Kasumi-1 (cell line): ENCODE measurements around the gene PRRT1B.
"Not testable (repeated sequence)": the region's sequence is repeated elsewhere in the genome, so short reads cannot be mapped to it uniquely, and the experiment has no call there.

Source experiments
- DNase-seq, 2 experiments: peaks; one replicate each; lab custom pipeline; 2025; lab: John Stamatoyannopoulos, UW

The PRRT1B gene

GRCh38 chr9:131545003-131545785, at the start of gene PRRT1B:
TSS of gene PRRT1B (plus strand) at chr9:131545523. CDS start at chr9:131545616, 93 bp downstream.
- DNase-seq, result no peak

- DNase-seq, result no peak
These were observed 49.5 kb upstream of the PRRT1B start for GRCh38 chr9:131495785-131496184.

GRCh38 chr9:131496844-131497405, 48.4 kb upstream of the PRRT1B start:
- no peak for DNase-seq

GRCh38 chr9:131499254-131499767, 46.0 kb upstream of the PRRT1B start:
- no peak for DNase-seq

DNA sequence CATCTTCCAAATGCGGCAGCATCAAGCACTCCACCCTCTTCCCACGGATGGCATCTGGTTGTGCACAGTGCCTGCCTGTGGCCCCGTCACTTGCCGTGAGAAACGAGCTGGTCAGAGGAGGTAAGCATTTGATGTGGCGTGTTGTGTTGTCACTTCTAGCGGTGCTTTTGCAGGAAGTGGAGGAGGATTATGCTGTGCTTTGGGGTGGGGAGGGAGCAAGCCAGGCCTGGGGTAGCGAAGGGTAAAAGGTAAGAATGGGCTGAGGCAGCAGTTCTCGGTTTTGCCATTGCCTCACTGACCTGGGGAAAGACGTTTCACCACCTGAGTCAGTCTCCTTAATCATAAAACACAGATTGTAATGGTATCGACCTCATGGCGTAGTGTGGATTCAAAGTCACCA, 44.9 kb upstream of the PRRT1B start:
- no peak for DNase-seq

DNA sequence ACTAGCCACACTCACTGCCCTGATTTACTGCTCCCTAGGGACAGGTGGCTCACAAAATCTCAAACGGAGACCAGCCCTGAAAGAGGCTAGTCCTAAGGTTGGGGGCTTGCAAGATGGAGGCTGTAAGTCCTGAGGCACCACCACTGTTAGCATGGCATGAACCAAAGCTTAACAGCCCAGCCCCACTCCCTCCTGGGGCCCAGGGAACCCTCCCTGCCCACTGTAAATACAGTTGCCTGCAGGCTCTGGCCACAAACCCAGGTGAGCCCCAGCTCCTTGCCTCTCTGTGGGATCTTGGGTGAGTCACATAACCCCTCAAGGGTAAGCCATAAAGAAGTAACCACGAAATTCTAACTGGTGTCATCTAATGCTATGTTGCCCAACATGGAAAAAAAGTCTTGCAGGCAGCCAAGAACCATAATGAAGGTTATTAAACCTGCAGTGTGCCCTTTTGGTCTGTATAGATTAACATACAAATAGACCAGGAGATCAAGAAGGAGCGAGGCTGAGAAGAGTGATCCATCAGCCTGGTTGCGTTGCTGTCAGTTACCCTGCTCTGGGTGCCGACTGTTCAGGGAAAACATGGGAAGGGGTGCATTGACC, 44.3 kb upstream of the PRRT1B start:
- peak; percentile 4 to 25 for DNase-seq

GRCh38 chr9:131502781-131503625, 42.3 kb upstream of the PRRT1B start, which contains the start of gene POMT1:
TSS of gene POMT1 (plus strand) at chr9:131502918. CDS start at chr9:131504219, 1,301 bp downstream.
- peak; percentile 60 to 77 for DNase-seq

DNA sequence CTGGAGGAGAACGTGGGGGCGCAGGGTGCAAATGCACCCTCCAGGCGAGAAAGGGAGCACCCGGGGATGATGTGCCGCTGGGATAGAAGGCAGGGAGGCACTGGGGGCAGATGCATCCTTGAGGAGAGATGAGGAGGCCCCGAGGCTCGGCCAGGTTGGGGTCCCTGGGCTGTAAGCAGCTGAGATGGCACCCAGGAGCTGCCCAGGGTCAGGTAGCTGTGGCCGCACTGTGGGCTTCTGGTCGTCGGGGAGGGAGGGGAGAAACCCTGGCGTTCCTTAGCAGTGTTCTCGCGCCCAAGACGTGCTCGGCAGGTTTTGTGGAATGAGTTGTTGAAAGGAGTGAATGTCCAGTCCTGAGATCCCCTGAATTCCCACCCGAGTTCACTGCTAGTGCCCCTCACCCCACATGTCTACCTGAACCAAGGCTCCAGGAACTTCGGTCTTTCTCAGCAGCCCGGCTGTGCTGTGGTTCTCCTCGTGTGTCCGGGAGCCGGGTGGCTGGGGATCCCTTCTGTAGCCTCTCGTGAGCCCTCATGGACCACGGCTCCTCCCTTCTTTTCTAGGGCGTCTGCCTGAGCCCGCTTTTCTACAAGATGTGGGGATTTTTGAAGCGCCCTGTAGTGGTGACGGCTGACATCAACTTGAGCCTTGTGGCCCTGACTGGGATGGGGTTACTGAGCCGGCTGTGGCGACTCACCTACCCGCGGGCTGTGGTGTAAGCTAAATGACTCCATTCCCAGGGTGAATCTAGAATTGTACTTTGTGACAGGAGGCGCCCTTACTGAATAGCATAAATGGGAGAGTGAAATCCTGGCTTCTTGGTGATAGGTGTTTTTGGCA, 41.5 kb upstream of the PRRT1B start:
- peak; percentile 46 to 47 for DNase-seq

GRCh38 chr9:131505012-131505411, 40.3 kb upstream of the PRRT1B start:
- no peak for DNase-seq

- no peak for DNase-seq
These were observed 33.9 kb upstream of the PRRT1B start for GRCh38 chr9:131511416-131511815.

DNA sequence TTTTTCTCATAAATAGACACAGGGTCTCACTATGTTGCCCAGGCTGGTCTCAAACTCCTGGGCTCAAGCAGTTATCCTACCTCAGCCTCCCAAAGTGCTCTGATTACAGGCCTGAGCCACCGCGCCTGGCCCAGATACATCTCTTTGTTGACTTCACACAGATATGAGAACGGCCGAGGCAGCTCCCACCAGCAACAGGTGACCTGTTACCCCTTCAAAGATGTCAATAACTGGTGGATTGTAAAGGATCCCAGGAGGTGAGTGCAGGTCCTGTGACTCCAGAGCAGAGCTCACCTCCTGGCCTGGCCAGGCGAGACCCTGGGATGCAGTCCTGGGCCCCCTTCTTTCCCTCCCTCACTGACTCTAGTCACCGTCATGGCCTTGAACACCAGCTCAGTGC, 33.4 kb upstream of the PRRT1B start:
- no peak for DNase-seq

- DNase-seq, result no peak
These were observed 32.1 kb upstream of the PRRT1B start for GRCh38 chr9:131513177-131513576.

DNA sequence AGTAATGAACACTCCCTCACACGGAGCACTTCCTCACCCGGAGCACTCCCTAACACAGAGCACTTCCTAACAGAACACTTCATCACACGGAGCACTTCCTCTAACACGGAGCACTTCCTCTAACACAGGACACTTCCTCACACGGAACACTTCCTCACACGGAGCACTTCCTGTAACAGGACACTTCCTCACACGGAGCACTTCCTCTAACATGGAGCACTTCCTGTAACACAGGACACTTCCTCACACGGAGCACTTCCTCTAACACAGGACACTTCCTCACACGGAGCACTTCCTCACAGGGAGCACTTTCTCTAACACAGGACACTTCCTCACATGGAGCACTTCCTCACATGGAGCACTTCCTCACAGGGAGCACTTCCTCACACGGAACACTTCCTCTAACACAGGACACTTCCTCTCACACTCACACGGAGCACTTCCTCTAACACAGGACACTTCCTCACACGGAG, 29.7 kb upstream of the PRRT1B start:
- not testable (repeated sequence) for DNase-seq

GRCh38 chr9:131516100-131516499, 29.2 kb upstream of the PRRT1B start:
- no peak for DNase-seq

DNA sequence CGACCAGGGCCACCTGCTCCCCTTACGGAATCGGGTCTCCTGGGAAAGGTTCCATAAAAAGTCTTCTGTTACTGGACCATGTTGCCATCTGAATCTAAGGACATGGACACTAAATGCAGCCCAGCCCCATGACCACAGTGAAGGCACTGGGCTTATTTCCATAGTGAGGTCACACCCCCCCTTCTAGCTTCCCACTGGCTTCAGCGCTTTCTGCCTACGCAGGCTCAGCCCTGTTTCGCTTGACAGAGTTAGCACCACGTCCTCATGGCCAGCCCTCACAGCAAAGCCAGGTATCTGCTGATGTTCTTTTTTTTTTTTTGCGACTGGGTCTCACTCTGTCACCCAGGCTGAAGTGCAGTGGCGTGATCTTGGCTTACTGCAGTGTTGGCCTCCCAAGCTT, 28.4 kb upstream of the PRRT1B start:
- no peak for DNase-seq

DNA sequence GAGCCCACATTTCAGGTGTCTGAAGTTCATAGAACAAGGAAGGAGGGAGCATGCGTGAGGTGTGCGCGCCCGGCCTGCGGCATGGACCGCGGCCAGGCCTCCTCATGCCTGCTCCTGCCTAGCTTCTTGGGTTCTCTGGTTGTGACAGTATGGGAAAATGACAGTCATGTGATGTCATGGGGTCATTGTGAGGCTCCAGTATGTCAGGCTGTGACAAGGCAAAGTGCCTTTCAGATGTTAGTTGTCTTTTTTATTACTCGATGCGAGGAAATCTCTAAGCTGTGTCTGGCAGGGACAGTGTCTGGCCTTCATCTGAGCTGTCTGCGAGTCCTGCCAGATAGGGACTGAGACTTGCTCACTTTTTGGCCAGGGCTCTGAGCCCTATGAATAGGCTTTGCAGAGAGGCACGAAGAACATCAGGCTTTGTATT, 27.5 kb upstream of the PRRT1B start:
- DNase-seq, result no peak

DNA sequence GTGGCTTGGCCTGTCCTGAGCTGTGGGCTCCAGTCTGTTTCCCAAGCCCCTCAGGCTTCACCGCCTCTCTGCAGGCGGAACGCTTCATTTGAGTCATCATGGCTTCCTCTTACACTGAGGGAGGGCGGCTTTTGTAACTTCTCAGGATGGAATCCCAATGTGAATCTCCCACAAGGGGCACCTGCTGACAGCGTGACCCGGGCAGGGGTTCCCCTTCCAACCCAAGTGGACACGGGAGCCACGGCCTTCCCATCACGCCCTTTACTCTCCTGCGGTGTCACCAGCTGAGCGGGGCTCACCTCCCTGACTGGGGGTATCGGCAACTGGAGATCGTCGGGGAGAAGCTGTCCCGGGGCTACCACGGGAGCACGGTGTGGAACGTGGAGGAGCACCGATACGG, 26.8 kb upstream of the PRRT1B start:
- no peak for DNase-seq

DNA sequence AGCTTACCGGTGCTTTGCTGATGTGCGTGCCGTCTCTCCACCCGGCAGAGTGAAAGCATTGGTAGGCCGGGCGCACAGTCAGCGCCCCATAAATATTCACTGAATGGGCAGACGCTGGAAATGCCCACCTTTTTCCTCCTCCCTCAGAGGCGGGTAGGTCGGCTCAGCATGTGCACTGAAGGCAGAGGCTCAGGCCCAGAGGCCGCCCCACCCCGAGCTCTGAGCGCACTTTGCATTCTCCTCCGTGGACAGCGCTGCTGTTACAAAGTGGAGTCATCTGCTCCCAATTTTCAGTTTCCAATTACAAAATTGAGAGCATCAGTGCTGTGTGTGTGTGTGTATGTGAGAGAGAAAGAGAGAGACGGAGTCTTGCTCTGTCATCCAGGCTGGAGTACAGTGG, 24.8 kb upstream of the PRRT1B start:
- no peak for DNase-seq

DNA sequence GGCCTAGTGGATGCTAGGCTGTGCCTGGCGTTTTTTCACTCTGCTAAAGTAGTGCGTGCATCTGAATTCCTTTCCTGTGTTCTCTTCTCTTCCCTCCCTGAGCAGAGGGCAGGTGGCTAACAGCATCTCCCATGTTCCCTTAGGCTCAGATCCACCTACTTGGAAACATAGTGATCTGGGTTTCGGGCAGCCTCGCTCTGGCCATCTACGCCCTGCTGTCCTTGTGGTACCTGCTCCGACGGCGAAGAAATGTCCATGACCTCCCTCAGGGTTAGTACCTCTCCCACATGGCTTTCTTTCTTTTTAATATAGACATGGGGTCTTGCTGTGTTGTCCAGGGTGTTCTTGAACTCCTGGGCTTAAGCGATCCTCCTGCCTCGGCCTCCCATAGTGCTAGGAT, 24.1 kb upstream of the PRRT1B start:
- no peak for DNase-seq

GRCh38 chr9:131521822-131522221, 23.5 kb upstream of the PRRT1B start:
- no peak for DNase-seq
